NCI-H82 (cell line): Measurements from ENCODE around the gene BRD4.

Source experiments
- DNase-seq: peaks from one replicate; lab custom pipeline; 2025; lab: John Stamatoyannopoulos, UW

Gene BRD4

DNA sequence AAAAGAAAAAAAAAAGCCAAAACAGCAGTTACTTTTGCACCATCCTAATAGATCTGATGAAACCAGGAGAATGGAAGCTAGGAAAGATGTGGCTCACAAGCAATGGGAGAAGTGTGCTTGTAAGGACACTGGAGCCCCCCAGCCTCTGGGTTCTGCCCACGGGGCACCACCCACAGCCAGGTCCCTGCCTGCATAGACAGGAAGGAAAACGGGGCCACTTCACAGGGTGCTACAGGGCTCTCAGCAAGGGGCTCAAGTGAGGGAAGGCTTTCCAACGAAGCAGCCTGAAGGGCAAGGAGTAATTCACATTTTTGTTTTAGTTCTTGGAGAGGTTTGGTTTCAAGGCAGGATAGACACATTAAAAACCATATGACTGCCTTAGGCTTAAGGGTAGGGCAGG is 42.7 kb downstream of the BRD4 start:
- no peak for DNase-seq

GRCh38 chr19:15288146-15288963 is 44.0 kb downstream of the BRD4 start:
- DNase-seq, result peak; percentile 84

GRCh38 chr19:15287496-15287895 is 44.8 kb downstream of the BRD4 start:
- no peak for DNase-seq

GRCh38 chr19:15286688-15287365 is 45.5 kb downstream of the BRD4 start:
- DNase-seq, result no peak

- peak; percentile 35 for DNase-seq
Measured at GRCh38 chr19:15285896-15286591, 46.3 kb downstream of the BRD4 start.

DNA sequence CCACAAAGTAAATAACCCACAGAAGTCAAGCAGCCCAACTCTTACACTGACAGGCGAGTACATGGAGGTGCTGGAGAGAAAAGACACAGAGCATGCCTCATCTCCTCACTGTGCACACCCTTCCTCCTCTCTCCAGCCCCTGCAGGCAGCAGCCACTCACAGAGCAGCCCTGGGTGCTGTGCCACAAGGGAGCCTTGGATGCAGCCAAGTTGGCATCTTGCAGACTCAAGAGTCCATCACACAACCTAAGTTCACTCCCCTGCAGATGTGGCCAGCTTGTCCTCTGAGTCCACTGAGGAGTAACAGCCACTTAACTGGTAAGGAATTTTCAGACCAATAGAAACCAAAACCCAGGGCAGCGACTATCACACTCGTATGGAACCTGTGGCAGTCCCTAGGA is 47.4 kb downstream of the BRD4 start:
- no peak for DNase-seq

DNA sequence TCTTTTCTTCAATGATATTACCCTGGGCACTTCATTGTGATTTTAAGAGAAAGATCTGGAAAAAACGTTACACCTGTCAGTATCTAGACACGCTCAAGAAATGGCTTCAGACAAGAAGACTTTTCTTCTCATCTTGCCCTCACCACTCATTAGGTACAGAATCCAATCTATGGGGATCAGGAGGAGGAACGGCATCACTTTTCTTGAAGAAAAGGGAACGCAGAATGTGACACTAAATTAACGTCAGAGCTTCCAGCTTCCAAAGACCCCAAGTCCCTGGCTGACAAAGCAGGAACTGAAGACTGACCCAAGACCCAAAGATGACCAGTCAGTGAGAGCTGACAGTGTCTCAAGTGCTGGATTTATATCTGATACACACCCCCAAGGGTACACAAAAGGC is 48.2 kb downstream of the BRD4 start:
- DNase-seq, result no peak

DNA sequence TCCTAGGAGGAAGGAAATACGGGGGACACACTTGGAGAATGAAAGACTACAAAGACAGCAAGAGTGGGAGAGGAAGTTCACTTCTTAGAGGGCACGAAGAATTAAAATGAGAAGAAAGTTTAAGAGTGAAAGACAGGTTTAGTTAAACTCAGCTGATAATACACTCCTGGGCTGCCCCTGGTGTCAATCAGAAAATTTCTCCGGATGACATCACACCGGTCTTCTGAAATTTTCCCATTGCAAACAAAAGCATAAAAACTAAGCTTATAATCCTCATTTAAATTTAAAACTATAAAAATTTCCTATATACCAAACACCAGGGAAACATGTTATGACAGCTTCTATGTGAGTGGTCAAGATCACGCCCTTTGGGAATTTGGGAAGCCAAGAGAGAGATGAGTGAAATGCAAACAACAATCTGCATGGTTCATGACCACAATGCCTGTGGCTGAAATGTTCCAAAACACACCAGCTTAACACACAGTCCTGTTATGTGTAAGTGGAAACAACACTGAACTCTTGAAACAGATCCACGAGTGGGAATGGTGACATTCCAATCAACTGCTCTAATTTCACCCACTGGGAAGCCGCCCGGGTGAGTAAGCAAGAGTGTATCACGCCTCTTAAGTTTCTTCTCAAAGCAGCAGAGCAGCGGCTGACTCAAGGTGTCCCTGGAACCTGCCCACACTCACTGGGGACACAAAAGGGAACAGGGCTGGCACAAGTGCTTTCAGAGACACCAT is 49.0 kb downstream of the BRD4 start:
- no peak for DNase-seq

- DNase-seq, result no peak
Measured at GRCh38 chr19:15282311-15282705, 50.0 kb downstream of the BRD4 start.

DNA sequence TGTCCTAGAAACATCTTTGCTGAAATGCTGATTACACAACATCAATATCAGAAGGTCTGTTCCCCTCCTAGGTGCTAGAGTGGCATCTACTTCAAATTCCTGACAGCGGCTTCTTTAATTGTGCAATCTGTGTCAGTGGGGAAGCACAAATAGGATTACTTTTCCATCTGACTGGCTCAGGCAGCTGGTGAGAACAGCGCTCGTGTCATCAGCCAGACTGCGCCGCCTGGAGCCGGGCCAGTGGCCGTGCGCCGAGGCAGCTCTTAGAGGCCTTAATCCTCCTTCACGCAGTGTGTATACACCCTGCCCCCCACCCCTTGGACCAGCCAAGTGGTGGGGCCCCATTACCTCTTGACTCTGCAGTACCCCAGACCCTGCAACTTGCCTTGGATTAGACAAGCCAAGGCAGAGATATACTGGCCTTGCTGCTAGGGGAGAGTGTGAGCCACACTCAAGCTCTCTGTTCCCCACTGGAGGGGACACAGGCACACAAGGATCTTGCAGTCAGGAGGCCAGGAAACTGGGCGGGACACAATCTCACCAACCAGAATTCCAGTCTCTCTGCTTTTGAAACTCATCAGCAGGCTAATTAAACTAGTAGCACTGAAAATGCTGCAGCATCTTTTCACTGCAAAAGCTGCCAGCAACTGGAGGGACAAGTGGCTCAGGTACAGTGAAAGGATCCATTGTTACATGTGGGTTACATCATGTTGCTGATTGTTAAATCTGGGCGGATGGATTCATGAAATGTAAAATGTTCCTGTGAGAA is 51.2 kb downstream of the BRD4 start:
- peak; percentile 100 for DNase-seq

GRCh38 chr19:15280048-15280725 is 52.2 kb downstream of the BRD4 start:
- peak; percentile 91 for DNase-seq

DNA sequence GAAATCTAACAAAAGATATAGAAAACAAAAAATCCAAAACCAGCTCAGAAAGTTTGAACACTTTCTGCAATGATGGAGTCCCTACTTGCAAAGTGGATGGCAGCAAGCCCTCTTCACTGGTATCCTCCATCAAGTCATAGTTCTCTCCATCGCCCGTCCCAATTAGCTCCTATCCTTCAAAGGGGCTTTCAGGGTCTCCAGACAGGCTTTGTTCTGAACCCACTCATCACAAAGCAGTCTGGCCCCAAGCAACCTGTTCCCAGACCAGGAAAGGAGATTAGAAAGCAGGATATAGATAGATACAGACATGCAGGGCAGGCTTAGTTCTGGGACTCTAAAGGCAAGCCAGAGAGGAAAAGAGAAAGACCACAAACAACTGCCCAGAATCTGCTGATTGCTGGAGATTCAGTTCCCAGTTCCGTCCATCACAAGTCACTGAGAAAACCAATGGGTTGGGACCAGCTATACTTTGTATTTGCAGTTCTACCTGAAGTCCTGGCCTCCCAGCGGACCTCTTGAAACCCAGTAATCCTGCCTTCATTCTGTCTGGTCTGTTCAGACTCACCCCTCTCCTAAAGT is 52.9 kb downstream of the BRD4 start:
- DNase-seq, result peak; percentile 89

- DNase-seq, result no peak
Measured at GRCh38 chr19:15276620-15277215, 55.6 kb downstream of the BRD4 start.

- no peak for DNase-seq
Measured at GRCh38 chr19:15274477-15274876, 57.9 kb downstream of the BRD4 start.

DNA sequence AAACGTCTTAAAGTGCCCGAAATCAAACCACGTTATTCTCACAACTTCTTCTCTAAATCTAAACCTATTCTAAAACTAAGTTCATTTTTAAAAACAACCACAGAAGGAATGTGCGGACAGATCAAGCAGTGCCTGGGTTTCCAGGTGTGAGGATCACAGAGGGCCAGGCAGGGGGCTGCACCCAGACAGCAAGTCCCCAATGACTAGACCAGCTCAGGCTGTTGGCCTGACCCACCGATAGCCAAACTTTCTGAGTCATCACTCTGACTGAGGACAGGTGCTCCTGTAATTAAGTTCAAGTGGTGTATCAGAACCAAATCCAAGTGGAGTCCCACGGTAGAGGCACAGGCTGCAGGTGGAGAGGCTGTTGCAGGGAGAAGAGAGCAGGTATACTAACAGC is 62.5 kb downstream of the BRD4 start:
- DNase-seq, result no peak

- no peak for DNase-seq
Measured at GRCh38 chr19:15268928-15269253, 63.4 kb downstream of the BRD4 start.

DNA sequence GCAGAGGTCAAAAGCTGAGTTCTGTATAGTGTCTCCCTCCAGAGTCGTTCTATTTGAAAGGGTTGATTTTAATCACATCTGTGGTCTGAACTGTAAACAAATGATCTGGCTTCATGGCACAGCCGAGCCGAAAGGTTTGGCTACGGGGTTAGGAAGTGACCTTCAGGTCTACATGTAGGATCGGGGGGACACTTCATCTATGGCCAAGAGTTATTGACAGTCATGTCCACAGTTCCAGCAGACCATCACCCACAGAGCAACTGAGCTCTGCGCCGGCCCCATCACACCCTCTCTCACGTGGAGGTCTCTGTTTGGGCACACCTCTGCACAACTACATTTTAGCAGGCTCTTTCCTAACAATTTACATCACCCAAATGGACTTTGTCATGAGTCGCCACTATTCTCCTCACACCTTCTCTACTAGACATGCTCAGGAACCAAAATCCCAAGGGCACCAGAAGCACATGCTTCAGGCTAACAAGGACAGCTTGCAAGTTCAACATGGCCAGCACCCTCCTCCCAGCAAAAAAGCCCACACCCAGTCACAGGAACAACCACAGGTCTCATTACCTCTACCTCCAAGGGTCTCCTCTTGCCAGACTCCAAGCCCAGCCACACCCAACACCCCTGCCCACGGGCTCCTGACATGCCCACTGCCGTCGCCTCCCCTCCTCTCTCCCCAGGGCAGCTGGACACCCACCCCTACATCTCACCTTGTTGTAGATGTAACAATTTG is 64.0 kb downstream of the BRD4 start:
- DNase-seq, result no peak

GRCh38 chr19:15266683-15267082 is 65.7 kb downstream of the BRD4 start:
- DNase-seq, result no peak

DNA sequence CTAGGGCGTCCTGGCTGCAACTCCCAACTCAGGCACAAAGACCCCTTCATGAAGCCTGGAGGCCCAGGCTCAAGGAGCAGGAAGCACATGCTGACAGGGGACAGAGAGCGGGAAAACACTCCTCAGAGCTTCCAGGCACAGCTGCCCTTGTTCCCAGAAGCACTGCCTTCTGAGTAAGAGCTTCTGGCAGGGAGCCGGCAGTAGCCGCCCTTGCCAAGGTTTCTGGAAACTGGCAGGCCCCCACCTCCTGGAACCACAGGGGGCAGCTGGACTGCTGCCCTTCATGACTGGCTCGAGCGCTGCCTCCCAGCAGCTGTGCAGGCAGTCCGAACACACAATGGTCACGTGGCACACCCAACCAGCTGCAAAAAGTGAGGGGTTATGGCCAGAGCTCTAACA is 66.5 kb downstream of the BRD4 start:
- no peak for DNase-seq
